HepG2 (cell line): ENCODE data around the gene CACNA1C. TPM values are rescaled to one million over a fixed set of nuclear protein-coding genes. Genes with fewer than 3 reads are reported as not detected.

Experiments used
- BRCA1 ChIP-seq: sonication (generic); formaldehyde crosslinking; IDR thresholded peaks from 2 replicates; pipeline ENCODE4 v1.4.0; 2020; ENCODE audit warnings: missing genetic modification reagents
- CBX2 ChIP-seq, 2 experiments: fragments of 200-600 bp in 1 of 2; sonication (generic); formaldehyde crosslinking in 1 of 2; IDR thresholded peaks; 2 replicates each; pipeline versions ENCODE4 v1.7.0 to v1.8.1; 2018 to 2022; ENCODE audit warnings: low read depth in 2 of 2, low read length in 1 of 2, mild to moderate bottlenecking in 1 of 2, missing genetic modification reagents in 1 of 2
- IKZF1 ChIP-seq: fragments of 450-650 bp; IDR thresholded peaks from 2 replicates; pipeline ENCODE4 v1.7.1; 2016
- SOX6 ChIP-seq, 2 experiments: fragments of 450-650 bp in 1 of 2; sonication (generic) in 1 of 2; formaldehyde crosslinking in 1 of 2; IDR thresholded peaks; 2 replicates each; pipeline versions ENCODE4 v1.4.0 to v1.6.1; 2017 to 2020; ENCODE audit warnings: antibody characterized with exemption in 1 of 2, mild to moderate bottlenecking in 1 of 2, missing genetic modification reagents in 1 of 2
- ZBTB7A ChIP-seq: sonication (generic); formaldehyde crosslinking; IDR thresholded peaks from 2 replicates; pipeline ENCODE4 v1.8.0; 2022; ENCODE audit warnings: mild to moderate bottlenecking, missing genetic modification reagents
- ZNF510 ChIP-seq: sonication (generic); formaldehyde crosslinking; IDR thresholded peaks from 2 replicates; pipeline ENCODE4 v1.4.0; 2020; ENCODE audit warnings: low read depth, mild to moderate bottlenecking, missing genetic modification reagents
- ZNF549 ChIP-seq: sonication (generic); formaldehyde crosslinking; IDR thresholded peaks from 2 replicates; pipeline ENCODE4 v1.5.0; 2020; ENCODE audit warnings: missing genetic modification reagents
- ZNF572 ChIP-seq: sonication (generic); formaldehyde crosslinking; IDR thresholded peaks from 2 replicates; pipeline ENCODE4 v1.5.1; 2020; ENCODE audit warnings: mild to moderate bottlenecking, missing genetic modification reagents
- ZNF615 ChIP-seq: sonication (generic); formaldehyde crosslinking; IDR thresholded peaks from 2 replicates; pipeline ENCODE4 v1.5.0; 2020; ENCODE audit warnings: mild to moderate bottlenecking, missing genetic modification reagents, borderline replicate concordance
- ZNF768 ChIP-seq: sonication (generic); formaldehyde crosslinking; IDR thresholded peaks from 2 replicates; pipeline ENCODE4 v1.4.0; 2020; ENCODE audit warnings: missing genetic modification reagents
- ZNF772 ChIP-seq: sonication (generic); formaldehyde crosslinking; IDR thresholded peaks from 2 replicates; pipeline ENCODE4 v1.5.0; 2020; ENCODE audit warnings: mild to moderate bottlenecking, missing genetic modification reagents
- ZNF777 ChIP-seq: sonication (generic); formaldehyde crosslinking; IDR thresholded peaks from 2 replicates; pipeline ENCODE4 v1.4.0; 2020; ENCODE audit warnings: missing genetic modification reagents
- ZSCAN22 ChIP-seq: sonication (generic); formaldehyde crosslinking; IDR thresholded peaks from 2 replicates; pipeline ENCODE4 v1.4.0; 2020; ENCODE audit warnings: mild to moderate bottlenecking, missing genetic modification reagents
- polyA plus RNA-seq, 8 experiments: library from polyadenylated mRNA; depleted of rRNA in 3 of 8; stranded (reverse) in 7 of 8; unstranded in 1 of 8; fragments of >200 nt; fragmentation: Illumina TruSeq in 4 of 8; extraction: Trizol in 4 of 8; gene quantifications; 2 replicates each; pipeline versions ENCODE4 v1.2.1 to v1.2.3, GENCODE V29; 2011 to 2016; ENCODE audit warnings: low read depth in 4 of 8, missing spikeins in 1 of 8, mixed read lengths in 1 of 8; ENCODE audit not compliant: insufficient read depth in 1 of 8
- total RNA-seq, 5 experiments: library from RNA; depleted of rRNA; stranded (reverse); fragments of >200 nt; fragmentation: Illumina TruSeq; extraction: Trizol; gene quantifications; 2 replicates each; pipeline ENCODE4 v1.2.3, GENCODE V29; 2016; ENCODE audit warnings: low read depth in 1 of 5
- TF ChIP-seq, protein P1 (sequence below): sonication (generic); formaldehyde crosslinking; IDR thresholded peaks from 2 replicates; pipeline ENCODE4 v1.5.0; 2020; ENCODE audit warnings: mild to moderate bottlenecking, missing genetic modification reagents, borderline replicate concordance
- TF ChIP-seq, protein P2 (sequence below): sonication (generic); formaldehyde crosslinking; conservative IDR thresholded peaks from 2 replicates; pipeline ENCODE4 v1.8.1; 2023; ENCODE audit warnings: missing genetic modification reagents
- TF ChIP-seq, protein P3 (sequence below): IDR thresholded peaks from 2 replicates; pipeline ENCODE4 v1.6.1; 2012; ENCODE audit warnings: low read depth, low read length, improper control_type of control experiment
- TF ChIP-seq, protein P4 (sequence below): sonication (generic); formaldehyde crosslinking; IDR thresholded peaks from 2 replicates; pipeline ENCODE4 v1.9.0; 2021; ENCODE audit warnings: mild to moderate bottlenecking, missing genetic modification reagents

The CACNA1C gene
- total and polyA plus RNA-seq, 2 of the 13 experiments (the other 11 are each of a cell fraction or from before 2014, with no cell fraction given) = not detected

DNA sequence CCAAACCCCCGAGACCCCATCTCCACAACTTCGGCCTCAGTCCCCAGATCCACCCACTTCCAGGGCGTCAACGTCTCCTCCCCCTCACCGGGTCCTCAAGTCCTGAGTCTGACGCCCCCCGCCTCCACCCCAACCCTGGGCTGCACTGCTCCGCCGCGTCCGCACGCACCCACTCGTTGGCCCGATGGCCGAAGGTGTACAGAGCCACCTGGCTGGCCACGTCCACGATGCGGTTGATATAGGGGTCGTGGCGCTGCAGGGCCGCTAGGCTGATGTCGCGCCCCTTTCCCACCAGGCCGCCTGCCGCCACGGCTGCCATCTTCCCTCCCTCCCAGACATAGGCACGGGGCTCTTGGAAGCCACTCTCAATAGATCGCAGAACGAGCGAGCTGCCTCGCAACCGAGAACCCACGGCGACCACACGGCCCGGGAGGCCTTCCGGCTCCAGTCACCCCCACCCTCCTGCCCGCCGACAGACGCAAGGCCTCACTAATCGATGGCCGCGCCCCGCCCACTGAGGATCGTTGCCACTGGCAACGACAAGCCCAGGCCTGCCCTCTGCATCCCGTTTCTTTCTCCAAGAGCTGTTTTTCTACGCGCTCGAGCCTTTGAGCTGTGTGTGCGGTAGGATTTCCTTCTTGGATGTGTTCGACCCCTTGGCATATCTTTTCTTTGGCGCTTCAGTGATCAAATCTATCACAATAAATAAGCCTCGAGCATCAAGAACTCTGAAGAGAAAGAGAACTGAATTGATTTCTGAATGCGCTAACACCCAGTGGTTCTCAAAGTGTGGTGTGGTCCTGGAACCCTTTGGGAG is 48.5 kb upstream of the CACNA1C start, which contains the start of gene DCP1B (continued):
- TF ChIP-seq, protein P1, sequence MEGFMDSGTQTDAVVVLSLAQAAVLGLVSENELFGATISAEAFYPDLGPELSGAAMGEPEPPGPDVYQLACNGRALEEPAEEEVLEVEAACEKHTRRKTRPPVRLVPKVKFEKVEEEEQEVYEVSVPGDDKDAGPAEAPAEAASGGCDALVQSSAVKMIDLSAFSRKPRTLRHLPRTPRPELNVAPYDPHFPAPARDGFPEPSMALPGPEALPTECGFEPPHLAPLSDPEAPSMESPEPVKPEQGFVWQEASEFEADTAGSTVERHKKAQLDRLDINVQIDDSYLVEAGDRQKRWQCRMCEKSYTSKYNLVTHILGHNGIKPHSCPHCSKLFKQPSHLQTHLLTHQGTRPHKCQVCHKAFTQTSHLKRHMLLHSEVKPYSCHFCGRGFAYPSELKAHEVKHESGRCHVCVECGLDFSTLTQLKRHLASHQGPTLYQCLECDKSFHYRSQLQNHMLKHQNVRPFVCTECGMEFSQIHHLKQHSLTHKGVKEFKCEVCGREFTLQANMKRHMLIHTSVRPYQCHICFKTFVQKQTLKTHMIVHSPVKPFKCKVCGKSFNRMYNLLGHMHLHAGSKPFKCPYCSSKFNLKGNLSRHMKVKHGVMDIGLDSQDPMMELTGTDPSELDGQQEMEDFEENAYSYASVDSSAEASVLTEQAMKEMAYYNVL = no peak; the same call in 1 of the 2 replicates
- TF ChIP-seq SOX6 (IDR thresholded peaks at IDR 0.05) (no peak), SOX6 (CRISPR knock-in tag; IDR thresholded peaks at IDR 0.05) (peak; percentile 78), ZNF615 (CRISPR knock-in tag) (no peak), ZNF777 (CRISPR knock-in tag) (peak; percentile 62), ZSCAN22 (CRISPR knock-in tag) (no peak), ZNF572 (peak; percentile 18; the same call in 1 of the 2 replicates), IKZF1 (no peak), ZNF510 (CRISPR knock-in tag) (peak; percentile 93; the same call in 1 of the 2 replicates), BRCA1 (CRISPR knock-in tag) (no peak), ZNF772 (CRISPR knock-in tag) (peak; percentile 89; the same call in 1 of the 2 replicates), ZNF768 (CRISPR knock-in tag) (peak; percentile 71; the same call in 1 of the 2 replicates), ZBTB7A (CRISPR knock-in tag) (peak; percentile 99), CBX2 (IDR thresholded peaks at IDR 0.05; ENCODE audit: low read depth, low read length) (no peak), CBX2 (CRISPR knock-in tag; IDR thresholded peaks at IDR 0.05; ENCODE audit: low read depth) (0 out of 2 replicates have a peak, but pooled peaks have one; percentile 58), ZNF549 (CRISPR knock-in tag) (no peak)
- TF ChIP-seq, protein P2, sequence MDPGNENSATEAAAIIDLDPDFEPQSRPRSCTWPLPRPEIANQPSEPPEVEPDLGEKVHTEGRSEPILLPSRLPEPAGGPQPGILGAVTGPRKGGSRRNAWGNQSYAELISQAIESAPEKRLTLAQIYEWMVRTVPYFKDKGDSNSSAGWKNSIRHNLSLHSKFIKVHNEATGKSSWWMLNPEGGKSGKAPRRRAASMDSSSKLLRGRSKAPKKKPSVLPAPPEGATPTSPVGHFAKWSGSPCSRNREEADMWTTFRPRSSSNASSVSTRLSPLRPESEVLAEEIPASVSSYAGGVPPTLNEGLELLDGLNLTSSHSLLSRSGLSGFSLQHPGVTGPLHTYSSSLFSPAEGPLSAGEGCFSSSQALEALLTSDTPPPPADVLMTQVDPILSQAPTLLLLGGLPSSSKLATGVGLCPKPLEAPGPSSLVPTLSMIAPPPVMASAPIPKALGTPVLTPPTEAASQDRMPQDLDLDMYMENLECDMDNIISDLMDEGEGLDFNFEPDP (CRISPR knock-in tag) = no peak
- TF ChIP-seq, protein P3, sequence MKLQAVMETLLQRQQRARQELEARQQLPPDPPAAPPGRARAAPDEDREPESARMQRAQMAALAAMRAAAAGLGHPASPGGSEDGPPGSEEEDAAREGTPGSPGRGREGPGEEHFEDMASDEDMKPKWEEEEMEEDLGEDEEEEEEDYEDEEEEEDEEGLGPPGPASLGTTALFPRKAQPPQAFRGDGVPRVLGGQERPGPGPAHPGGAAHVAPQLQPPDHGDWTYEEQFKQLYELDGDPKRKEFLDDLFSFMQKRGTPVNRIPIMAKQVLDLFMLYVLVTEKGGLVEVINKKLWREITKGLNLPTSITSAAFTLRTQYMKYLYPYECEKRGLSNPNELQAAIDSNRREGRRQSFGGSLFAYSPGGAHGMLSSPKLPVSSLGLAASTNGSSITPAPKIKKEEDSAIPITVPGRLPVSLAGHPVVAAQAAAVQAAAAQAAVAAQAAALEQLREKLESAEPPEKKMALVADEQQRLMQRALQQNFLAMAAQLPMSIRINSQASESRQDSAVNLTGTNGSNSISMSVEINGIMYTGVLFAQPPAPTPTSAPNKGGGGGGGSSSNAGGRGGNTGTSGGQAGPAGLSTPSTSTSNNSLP = peak; percentile 30; the same call in 1 of the 2 replicates
- TF ChIP-seq, protein P4, sequence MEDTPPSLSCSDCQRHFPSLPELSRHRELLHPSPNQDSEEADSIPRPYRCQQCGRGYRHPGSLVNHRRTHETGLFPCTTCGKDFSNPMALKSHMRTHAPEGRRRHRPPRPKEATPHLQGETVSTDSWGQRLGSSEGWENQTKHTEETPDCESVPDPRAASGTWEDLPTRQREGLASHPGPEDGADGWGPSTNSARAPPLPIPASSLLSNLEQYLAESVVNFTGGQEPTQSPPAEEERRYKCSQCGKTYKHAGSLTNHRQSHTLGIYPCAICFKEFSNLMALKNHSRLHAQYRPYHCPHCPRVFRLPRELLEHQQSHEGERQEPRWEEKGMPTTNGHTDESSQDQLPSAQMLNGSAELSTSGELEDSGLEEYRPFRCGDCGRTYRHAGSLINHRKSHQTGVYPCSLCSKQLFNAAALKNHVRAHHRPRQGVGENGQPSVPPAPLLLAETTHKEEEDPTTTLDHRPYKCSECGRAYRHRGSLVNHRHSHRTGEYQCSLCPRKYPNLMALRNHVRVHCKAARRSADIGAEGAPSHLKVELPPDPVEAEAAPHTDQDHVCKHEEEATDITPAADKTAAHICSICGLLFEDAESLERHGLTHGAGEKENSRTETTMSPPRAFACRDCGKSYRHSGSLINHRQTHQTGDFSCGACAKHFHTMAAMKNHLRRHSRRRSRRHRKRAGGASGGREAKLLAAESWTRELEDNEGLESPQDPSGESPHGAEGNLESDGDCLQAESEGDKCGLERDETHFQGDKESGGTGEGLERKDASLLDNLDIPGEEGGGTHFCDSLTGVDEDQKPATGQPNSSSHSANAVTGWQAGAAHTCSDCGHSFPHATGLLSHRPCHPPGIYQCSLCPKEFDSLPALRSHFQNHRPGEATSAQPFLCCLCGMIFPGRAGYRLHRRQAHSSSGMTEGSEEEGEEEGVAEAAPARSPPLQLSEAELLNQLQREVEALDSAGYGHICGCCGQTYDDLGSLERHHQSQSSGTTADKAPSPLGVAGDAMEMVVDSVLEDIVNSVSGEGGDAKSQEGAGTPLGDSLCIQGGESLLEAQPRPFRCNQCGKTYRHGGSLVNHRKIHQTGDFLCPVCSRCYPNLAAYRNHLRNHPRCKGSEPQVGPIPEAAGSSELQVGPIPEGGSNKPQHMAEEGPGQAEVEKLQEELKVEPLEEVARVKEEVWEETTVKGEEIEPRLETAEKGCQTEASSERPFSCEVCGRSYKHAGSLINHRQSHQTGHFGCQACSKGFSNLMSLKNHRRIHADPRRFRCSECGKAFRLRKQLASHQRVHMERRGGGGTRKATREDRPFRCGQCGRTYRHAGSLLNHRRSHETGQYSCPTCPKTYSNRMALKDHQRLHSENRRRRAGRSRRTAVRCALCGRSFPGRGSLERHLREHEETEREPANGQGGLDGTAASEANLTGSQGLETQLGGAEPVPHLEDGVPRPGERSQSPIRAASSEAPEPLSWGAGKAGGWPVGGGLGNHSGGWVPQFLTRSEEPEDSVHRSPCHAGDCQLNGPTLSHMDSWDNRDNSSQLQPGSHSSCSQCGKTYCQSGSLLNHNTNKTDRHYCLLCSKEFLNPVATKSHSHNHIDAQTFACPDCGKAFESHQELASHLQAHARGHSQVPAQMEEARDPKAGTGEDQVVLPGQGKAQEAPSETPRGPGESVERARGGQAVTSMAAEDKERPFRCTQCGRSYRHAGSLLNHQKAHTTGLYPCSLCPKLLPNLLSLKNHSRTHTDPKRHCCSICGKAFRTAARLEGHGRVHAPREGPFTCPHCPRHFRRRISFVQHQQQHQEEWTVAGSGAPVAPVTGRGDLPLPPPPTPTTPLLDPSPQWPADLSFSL (CRISPR knock-in tag) = no peak
